OCI-LY1 (cell line): ENCODE results near the gene FAM221A.

Experiments
- EZH2 ChIP-seq: fragments of 200-600 bp; sonication (generic), shearing (Covaris generic); IDR thresholded peaks from 2 replicates; pipeline ENCODE4 v1.8.0; 2017; ENCODE audit warnings: borderline replicate concordance, mixed run types, mild to moderate bottlenecking, antibody characterized with exemption, low read length, moderate library complexity, mixed read lengths
- TF ChIP-seq, protein P1 (sequence below): fragments of 200-600 bp; sonication (generic), shearing (Covaris generic); IDR thresholded peaks from 2 replicates; pipeline ENCODE4 v1.5.1; 2017; ENCODE audit warnings: mild to moderate bottlenecking, antibody characterized with exemption, low read length, moderate library complexity, mixed read lengths

DNA sequence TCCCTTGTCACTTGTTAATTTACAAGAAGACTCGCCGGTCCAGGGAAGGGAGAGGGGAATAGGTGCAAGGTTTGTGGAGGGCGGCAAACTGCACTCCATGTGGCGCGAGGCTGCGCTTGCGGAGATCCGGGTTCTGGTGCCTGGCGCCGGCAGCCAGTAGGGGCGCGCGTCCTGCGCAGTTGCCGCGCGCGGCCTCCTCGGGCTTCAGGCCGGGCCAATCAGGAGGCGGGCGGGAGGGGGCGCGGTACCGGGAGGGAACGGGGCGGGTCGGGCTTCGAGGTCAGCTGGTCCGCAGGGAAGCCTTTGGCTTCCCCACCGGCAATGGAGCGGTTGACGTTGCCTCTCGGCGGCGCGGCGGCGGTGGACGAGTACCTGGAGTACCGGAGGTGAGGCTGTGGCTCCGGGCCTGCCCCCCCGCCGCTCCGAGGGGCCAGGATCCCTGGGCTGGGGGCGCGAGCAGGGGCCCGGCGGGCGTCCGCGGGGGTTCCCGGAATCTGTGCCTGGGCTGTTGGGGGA is at the start of gene FAM221A:
- TF ChIP-seq, protein P1, sequence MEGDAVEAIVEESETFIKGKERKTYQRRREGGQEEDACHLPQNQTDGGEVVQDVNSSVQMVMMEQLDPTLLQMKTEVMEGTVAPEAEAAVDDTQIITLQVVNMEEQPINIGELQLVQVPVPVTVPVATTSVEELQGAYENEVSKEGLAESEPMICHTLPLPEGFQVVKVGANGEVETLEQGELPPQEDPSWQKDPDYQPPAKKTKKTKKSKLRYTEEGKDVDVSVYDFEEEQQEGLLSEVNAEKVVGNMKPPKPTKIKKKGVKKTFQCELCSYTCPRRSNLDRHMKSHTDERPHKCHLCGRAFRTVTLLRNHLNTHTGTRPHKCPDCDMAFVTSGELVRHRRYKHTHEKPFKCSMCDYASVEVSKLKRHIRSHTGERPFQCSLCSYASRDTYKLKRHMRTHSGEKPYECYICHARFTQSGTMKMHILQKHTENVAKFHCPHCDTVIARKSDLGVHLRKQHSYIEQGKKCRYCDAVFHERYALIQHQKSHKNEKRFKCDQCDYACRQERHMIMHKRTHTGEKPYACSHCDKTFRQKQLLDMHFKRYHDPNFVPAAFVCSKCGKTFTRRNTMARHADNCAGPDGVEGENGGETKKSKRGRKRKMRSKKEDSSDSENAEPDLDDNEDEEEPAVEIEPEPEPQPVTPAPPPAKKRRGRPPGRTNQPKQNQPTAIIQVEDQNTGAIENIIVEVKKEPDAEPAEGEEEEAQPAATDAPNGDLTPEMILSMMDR, result peak; percentile 71
- TF ChIP-seq EZH2, result no peak
